Measurements from ENCODE around the gene RALY.

DNA sequence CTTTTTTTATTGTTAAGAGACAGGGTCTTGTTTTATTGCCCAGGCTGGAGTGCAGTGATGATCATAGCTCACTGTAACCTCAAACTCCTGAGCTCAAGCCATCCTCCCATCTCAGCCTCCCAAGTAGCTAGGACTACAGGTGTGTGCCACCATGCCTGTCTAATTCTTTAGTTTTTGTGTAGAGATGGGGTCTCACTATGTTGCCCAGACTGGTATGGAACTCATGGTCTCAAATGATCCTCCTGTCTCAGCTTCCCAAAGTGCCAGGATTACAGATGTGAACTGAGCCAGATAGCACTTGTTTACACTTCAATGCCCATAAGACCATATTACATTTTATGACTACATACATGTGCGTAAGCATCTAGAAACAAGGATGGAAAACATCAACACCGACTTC lies 100.2 kb downstream of the RALY start:
- no peak for TF ChIP-seq POLR2AphosphoS5 (IDR thresholded peaks at IDR 0.05; ENCODE audit: low read depth, low read length)
- TF ChIP-seq CTCF (IDR thresholded peaks at IDR 0.05): no peak
- TF ChIP-seq SIN3A (IDR thresholded peaks at IDR 0.05; ENCODE audit: borderline replicate concordance, insufficient read depth, low read depth, low read length): no peak
- TF ChIP-seq TCF7L2 (IDR thresholded peaks at IDR 0.05; ENCODE audit: low read depth, low read length): no peak
- no peak for TF ChIP-seq REST (IDR thresholded peaks at IDR 0.05; ENCODE audit: insufficient read depth in 1 of 2, low read depth in 2 of 2, low read length in 1 of 2)
